Measurements from ENCODE around the gene IL6R.

- TF ChIP-seq GABPA (IDR thresholded peaks at IDR 0.05 in 1 of 2, conservative IDR thresholded peaks at IDR 0.05 in 1 of 2) (no peak), TAF1 (conservative IDR thresholded peaks at IDR 0.05) (no peak), CTCF (IDR thresholded peaks at IDR 0.05; ENCODE audit: low read depth, low read length, missing input control) (no peak), MAX (IDR thresholded peaks at IDR 0.05) (no peak), ATF3 (IDR thresholded peaks at IDR 0.05) (no peak), REST (IDR thresholded peaks at IDR 0.05) (no peak), RAD21 (IDR thresholded peaks at IDR 0.05) (no peak), SP1 (IDR thresholded peaks at IDR 0.05) (no peak), EGR1 (IDR thresholded peaks at IDR 0.05; ENCODE audit: low read depth in 2 of 2) (no peak), FOXA1 (IDR thresholded peaks at IDR 0.05) (no peak), JUND (IDR thresholded peaks at IDR 0.05) (no peak), YY1 (IDR thresholded peaks at IDR 0.05) (no peak)
These were observed 51.5 kb downstream of the IL6R start for GRCh38 chr1:154456631-154457030.

Measured in liver (tissue), 3 donors.